ENCODE measurements around the gene CYB561A3. TPM values are rescaled to one million over a fixed set of nuclear protein-coding genes. Genes with fewer than 3 reads are reported as not detected.

The CYB561A3 gene
- total RNA-seq, 2 experiments from 2014 or later = 32.4 to 33.5 TPM

GRCh38 chr11:61342207-61342803 is 19.4 kb downstream of the CYB561A3 start:
- Mint-ChIP-seq H3K4me3 (no peak overlapping the region), H3K4me1 (ENCODE audit: low read depth) (no peaks in the 10 kb centered on the region), H3K36me3 (ENCODE audit: low read depth) (peaks cover 12% of the 10 kb centered on the region), H3K27me3 (no peaks in the 10 kb centered on the region), H3K27ac (no peak overlapping the region), H3K9me3 (no peaks in the 10 kb centered on the region)
- intact Hi-C loops (cut with micrococcal nuclease) = no loop called here
- DNase-seq (no peak), ATAC-seq (no peak)
- ChIA-PET CTCF (interaction anchor here (1.4 to 10.4 kb wide), 3 partner anchors 17 to 51 kb away, joined by 4 to 181 read pairs (median 14); partner anchors contain the start of genes CYB561A3 and TMEM138), POLR2A (interaction anchor here (1.6 to 1.9 kb wide), 2 partner anchors 19 to 20 kb away, joined by 4 to 8 read pairs; partner anchors contain the start of genes CYB561A3 and TMEM138)
- TF ChIP-seq CTCF (IDR thresholded peaks at IDR 0.05) = no peak

GRCh38 chr11:61341706-61342105 is 20.0 kb downstream of the CYB561A3 start:
- Mint-ChIP-seq H3K9me3 (no peaks in the 10 kb centered on the region), H3K36me3 (ENCODE audit: low read depth) (peaks cover 13% of the 10 kb centered on the region), H3K27ac (no peak overlapping the region), H3K4me1 (ENCODE audit: low read depth) (peaks cover 3% of the 10 kb centered on the region), H3K4me3 (no peak overlapping the region), H3K27me3 (no peaks in the 10 kb centered on the region)
- POLR2A ChIA-PET = interaction anchor here (1.6 to 1.9 kb wide), 2 partner anchors 20 to 21 kb away, joined by 4 to 8 read pairs; partner anchors contain the start of genes CYB561A3 and TMEM138
- TF ChIP-seq CTCF (IDR thresholded peaks at IDR 0.05) = no peak
- no peak for DNase-seq
- ATAC-seq = no peak
- CTCF ChIA-PET = interaction anchor here (1.4 to 10.4 kb wide), 3 partner anchors 18 to 51 kb away, joined by 4 to 181 read pairs (median 14); partner anchors contain the start of genes CYB561A3 and TMEM138
- intact Hi-C loops (cut with micrococcal nuclease) = no loop called here

- H3K27me3 Mint-ChIP-seq = no peaks in the 10 kb centered on the region
- DNase-seq = no peak
- peaks cover 13% of the 10 kb centered on the region for H3K36me3 Mint-ChIP-seq (ENCODE audit: low read depth)
- ATAC-seq = no peak
- no peak for TF ChIP-seq CTCF (IDR thresholded peaks at IDR 0.05)
- no peak overlapping the region for H3K27ac Mint-ChIP-seq
- intact Hi-C loops (cut with micrococcal nuclease) = no loop called here
- ChIA-PET CTCF (interaction anchor here (1.4 to 10.4 kb wide), 3 partner anchors 19 to 52 kb away, joined by 4 to 181 read pairs (median 14); partner anchors contain the start of genes CYB561A3 and TMEM138), POLR2A (interaction anchor here (1.9 kb wide), 1 partner anchor 22 kb away, joined by 8 read pairs; the partner anchor contains the start of genes CYB561A3 and TMEM138)
- H3K9me3 Mint-ChIP-seq = no peaks in the 10 kb centered on the region
- peaks cover 9% of the 10 kb centered on the region for H3K4me1 Mint-ChIP-seq (ENCODE audit: low read depth)
- no peak overlapping the region for H3K4me3 Mint-ChIP-seq
Measured at GRCh38 chr11:61340979-61341378, 20.7 kb downstream of the CYB561A3 start.

- intact Hi-C loops (cut with micrococcal nuclease) = no loop called here
- H3K9me3 Mint-ChIP-seq = no peaks in the 10 kb centered on the region
Measured at GRCh38 chr11:61339490-61339878, 22.2 kb downstream of the CYB561A3 start.

More at GRCh38 chr11:61339490-61339878, 22.2 kb downstream of the CYB561A3 start:
- POLR2A ChIA-PET = interaction anchor here (1.3 to 1.7 kb wide), 2 partner anchors 14 to 21 kb away, joined by 3 to 6 read pairs; no protein-coding TSS in a partner anchor
- ATAC-seq (no peak), DNase-seq (no peak)
- CTCF ChIA-PET = interaction anchor here (7.8 to 10.4 kb wide), 2 partner anchors 20 to 44 kb away, joined by 181 to 313 read pairs; partner anchors contain the start of genes CYB561A3 and TMEM138
- Mint-ChIP-seq H3K27ac (no peak overlapping the region), H3K4me1 (ENCODE audit: low read depth) (peaks cover 14% of the 10 kb centered on the region), H3K4me3 (no peak overlapping the region), H3K27me3 (no peaks in the 10 kb centered on the region), H3K36me3 (ENCODE audit: low read depth) (peaks cover 13% of the 10 kb centered on the region)
- no peak for TF ChIP-seq CTCF (IDR thresholded peaks at IDR 0.05)
